NCI-H1930 (cell line): ENCODE measurements around the gene SUSD2.
"Not testable (repeated sequence)": the region's sequence is repeated elsewhere in the genome, so short reads cannot be mapped to it uniquely, and the experiment has no call there.

Experiments used
- DNase-seq, 2 experiments: peaks; one replicate each; lab custom pipeline; 2025; lab: John Stamatoyannopoulos, UW

SUSD2 gene

DNA sequence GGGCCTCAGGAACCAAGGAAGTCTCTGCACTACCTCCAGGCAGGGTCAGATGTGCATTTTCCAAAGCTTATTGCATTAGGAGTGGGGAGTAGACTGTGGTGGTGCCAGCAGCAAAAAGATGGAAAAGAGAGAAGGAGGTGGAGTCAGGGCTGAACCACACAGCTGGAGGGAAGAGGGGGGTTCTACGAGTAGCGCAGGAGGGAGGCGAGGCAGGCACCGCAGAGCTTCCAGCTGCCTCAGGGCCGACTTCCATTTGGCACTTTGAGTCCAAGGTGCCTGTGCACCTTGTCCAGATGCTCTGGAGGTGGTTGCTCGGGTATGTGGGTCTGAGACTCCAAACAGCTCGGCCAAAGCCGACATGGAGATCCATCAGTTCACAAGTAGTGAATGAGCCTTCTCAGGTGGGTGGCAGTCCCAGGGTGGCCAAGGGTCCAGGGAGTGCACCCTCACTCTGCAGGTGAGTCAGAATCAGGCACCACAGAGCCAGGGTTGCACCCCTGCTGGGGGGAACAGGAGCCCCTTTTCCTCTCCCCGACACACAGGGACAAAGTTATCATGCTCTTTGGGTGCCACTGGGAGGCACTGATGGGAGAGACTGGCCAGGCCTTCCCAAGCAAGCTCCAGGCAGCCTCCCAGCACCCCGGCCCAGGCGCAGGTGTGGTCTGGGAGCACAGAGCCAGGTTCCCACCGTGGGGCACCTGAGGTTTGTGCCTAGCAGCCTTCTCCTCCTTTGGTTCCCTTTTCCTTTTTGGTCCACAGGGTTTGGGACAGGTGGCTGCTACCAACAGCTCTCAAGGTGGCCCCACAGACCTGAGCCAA, 33.4 kb downstream of the SUSD2 start:
- no peak for DNase-seq

DNA sequence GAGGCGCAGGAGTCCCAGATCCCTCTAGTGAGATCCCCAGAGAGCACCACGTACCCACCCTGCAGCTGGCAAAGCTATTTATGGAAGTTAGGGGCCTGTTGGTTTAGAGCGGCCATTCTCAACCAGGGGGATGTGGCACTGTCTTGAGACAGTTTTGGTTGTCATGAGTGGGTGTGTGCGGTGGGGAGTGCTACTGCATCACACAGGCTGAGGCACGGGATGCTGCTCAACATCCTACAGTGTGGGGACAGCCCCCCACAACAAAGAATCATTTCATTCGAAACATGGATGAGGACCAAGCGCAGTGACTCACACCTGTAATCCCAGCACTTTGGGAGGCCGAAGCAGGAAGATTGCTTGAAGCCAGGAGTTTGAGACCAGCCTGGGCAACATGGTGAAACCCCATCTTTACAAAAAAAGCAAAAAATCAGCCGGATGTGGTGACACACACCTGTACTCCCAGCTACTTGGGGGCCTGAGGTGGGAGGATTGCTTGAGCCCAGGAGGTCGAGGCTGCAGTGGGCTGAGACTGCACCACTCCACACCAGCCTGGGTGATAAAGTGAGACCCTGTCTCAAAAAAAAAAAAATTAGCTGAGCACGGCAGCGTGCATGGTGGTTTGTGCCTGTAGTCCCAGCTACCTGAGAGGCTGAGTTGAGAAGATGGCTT, 35.4 kb downstream of the SUSD2 start:
- no peak for DNase-seq

DNA sequence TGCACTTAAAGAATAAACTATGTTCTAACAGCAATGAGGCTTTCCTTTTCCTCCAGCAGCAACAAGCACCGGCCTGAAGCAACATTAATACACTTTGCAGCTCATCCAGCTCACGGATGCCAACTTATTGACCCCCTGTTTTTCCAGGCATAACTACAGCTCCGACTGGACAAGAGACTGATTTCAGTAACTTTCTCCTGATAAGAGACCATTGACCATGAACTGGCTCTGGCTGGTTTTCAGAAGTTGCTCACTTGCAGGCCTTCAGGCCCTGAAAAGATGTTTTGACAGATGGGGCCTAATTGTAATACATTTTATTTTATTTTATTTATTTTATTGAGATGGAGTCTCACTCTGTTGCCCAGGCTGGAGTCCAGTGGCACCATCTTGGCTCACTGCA, 36.1 kb downstream of the SUSD2 start:
- DNase-seq = no peak

DNA sequence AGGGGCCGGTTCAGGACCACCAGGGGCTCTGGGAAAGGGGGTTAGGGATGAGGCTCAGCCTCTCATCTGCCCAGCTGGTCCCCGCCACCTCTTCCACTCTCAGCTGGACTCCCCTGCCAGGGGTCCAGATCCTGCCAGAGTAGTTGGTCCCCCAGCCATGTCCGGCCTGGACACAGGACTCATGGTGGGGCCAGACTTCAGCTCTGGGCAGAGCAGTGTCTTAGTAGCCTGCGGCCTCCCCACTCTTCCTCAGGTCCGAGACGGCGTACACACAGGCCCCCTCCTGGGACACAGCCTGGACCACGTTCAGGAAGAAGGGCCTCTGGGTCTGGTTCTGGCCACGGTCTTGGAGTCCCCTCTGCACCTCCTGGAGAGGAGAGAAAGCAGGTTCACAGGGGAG, 38.5 kb downstream of the SUSD2 start:
- DNase-seq = no peak

DNA sequence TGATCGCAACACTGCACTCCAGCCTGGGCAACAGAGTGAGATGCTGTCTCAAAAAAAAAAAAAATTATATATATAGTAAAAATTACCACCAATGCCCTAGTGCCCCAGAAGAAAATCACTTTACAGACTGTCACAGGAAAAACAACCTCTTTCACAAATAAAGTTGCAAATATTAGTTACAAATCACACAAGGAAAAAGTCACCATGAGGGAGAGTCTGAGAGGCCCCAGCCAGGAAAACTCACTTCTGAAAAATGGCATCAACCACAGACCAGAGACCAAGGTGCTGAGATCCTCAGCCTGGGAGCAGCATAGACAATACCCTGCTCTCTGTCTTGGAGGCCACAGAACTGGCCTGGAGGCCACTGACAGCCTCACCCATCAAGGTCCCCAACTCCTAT, 43.2 kb downstream of the SUSD2 start:
- DNase-seq = no peak

DNA sequence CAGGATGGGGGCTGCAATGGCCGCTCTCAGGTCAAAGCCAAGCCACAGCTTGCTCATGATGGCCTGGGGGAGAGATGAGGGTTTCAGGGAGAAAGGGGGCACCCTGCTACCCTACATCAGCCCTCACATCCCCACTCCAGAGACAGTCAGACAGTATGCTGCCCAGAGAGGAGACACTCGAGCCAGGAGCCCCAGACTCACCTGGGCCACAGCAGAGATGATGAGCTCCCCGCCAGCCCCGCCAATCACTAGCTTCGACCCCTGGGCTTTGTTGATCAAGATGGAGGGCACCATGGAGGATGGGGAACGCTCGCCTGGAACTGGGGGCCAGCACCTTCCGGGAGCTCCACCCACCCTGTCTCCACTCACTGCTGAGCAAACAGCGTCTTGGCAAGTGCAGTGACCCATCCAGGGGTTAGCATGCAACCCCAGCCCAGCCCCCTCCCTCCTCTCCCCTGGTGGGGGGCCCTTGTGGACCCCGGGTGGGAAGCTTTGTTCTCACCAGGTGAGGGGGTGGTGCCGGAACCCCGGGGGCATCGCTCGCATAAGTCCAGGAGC, 43.8 kb downstream of the SUSD2 start:
- DNase-seq = no peak

DNA sequence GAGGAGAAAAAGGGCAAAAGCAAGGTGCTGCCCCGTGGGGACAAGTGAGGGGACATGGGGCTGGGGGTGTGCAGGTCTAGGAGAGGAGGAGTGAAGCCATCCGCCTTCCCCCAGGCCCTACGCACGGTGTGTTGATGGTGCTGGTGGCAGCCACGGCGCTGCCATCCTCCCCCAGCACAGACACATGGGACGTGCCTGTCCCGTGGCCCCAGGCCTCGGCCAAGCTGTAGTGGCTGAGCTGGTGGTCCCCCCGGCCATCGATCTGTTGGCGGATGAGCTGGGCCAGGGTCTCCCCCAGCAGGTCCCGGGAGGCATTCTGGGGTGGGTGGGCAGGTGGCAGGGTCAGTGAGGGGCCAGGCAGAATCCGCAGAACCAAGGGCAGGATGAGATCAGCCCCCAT, 44.7 kb downstream of the SUSD2 start:
- no peak for DNase-seq

DNA sequence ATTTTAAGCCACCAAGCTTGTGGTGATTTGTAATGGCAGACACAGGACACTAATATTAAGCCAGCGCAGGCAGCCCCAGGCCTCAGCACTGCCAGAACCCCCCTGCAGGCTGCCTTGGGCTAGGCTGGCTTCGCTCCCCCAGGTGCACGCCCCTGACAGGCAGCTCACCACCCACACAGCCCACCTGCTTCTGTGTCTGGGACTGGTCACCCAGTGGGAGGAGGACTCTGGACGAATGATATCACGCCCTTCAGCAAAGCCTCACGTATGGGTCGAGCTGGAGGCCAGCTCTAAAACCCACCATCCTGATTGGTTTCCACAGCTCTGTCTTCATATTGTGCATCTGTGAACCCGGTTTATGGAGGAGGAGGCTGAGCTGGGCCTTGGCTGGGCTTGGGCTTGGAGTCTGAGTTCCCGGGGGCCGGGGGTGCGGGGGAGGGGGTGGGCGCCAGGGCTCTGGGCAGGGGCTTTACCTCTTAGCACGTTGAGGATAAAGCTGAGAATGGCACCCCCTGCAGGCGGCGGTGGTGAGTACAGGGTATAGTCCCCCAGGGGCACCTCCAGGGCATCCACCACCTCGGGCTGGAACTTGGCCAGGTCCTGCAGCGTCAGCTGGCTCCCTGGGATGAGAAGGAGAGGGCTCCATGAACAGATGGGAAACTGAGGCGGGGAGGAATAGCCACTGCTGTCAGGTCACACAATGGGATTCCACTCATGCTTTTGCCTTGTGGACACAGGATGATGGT, 49.8 kb downstream of the SUSD2 start:
- DNase-seq = no peak

DNA sequence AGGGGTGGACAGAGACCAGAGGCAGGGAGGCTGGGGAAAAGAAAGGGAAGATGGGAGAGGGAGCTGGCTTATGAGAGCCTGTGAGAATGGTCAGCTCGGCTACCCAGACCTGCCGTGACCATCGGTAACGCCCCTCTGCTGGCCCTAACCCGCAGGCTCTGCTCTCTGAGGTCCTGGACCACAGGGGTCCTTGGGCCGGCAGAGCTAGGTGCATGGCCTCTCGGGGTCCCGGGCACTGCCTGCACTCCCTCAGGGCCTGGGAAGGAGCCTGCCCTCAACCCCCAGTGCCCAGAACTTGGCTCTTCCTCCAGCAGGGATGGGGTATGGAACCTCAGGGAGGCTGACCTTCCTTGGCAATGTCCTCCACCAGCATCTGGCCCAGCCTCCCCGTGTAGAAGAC, 50.4 kb downstream of the SUSD2 start:
- no peak for DNase-seq

DNA sequence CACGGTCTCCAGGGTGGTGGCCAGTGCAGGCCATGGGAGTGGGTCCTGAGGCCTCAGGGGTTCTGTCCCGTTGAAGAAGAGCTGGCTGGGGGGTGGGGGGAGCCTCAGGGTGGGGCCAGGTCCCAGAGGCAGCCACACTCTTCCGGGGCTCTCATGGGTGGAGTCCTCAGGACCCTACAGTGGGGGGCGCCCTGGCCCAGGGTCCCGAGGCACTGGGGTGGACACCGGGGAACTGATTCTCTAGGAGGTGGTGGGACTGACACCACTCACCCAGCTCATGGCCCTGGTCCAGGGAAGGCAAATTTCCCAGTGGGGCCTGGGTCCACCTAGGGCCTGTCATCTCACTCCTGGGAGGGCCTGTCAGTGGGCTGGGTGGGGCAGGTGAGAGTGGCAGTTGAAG, 50.8 kb downstream of the SUSD2 start:
- no peak for DNase-seq

DNA sequence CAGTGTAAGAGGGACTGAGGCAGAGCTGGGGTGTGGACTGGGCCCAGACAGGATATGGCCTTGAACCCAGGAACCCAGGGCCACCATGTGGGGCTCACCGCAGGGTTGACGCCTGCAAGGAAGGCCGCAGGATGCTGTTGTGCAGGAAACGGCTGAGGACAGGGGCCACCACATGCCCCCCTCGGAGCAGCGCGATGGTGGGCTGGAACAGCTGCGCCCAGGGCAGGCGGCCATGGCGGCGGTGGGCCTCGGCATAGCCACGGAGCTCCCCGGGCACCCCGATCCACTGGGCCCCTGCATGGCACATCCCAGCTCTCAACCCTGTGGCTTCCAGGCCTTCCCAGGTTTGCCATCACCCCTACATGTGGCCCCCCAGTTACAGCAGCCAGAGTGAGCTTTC, 51.4 kb downstream of the SUSD2 start:
- no peak for DNase-seq

DNA sequence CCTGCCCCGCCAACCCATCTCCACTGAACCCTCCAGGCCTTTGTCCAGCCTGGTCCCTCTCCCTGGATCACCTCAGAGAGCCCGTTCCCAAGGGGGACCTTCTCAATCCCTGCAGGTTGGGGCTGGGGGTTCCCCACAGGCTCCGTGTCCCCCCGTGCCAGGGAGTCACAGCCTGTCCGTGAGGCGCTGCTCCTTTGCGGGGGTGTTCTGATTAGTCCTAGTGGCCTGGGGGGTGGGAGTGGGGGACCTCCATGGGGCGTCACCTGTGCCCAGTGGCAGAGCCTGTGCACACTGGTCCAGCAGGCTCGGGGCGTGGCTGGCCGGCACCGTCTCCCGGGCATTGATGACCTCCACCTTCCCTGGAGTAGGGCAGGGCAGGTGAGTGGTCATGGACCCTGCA, 51.9 kb downstream of the SUSD2 start:
- no peak for DNase-seq

DNA sequence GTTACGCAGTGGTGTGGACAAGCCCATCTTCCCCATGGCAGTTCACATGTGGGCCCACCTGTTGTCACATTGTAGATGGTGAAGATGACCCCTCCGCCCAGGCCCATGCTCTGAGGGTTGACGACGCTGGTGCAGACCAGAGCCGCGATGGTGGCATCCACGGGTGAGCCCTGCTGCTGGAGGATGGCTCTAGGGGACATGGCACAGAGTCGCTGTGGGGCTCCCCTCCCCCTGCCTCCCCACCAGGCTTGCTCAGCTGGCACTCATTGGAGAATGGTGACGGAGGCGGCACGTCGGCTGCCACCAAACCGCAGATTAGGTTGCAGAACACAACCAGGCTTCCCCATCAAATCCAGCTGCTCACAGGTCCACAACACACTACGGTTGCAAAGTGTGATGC, 52.5 kb downstream of the SUSD2 start:
- no peak for DNase-seq

DNA sequence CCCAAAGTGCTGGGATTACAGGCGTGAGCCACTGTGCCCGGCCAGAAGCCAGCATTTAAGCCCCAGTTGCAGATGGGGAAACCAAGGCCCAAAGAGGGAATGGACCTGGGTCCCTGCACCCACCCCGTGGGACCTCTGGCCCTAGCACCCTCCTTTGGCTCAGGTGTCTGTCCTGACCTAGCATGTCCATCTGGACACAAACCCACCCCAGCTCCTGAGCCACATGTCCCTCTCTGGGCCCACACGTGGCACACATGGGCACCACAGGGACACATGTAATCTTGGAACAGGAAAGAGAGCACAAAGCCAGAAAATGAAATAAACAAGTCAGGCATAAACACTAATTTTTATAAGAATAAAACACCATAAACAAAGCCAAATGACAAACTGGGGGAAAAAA, 54.0 kb downstream of the SUSD2 start:
- DNase-seq = no peak

DNA sequence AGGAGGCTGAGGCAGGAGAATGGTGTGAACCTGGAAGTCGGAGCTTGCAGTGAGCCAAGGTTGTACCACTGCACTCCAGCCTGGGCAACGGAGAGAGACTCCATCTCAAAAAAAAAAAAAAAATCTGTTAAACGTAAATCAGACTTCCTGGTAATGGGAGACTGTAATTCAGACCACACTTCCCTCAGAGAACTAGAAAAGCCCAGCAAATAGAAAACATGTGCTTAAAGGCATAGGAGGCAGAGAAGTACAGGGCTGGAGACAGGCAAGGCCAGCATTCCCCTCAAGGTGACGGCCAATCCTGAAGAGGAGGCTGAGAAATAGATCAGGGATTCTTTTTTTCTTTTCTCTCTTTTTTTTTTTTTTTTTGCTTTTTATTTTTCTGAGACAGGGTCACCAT, 55.4 kb downstream of the SUSD2 start:
- DNase-seq = no peak

DNA sequence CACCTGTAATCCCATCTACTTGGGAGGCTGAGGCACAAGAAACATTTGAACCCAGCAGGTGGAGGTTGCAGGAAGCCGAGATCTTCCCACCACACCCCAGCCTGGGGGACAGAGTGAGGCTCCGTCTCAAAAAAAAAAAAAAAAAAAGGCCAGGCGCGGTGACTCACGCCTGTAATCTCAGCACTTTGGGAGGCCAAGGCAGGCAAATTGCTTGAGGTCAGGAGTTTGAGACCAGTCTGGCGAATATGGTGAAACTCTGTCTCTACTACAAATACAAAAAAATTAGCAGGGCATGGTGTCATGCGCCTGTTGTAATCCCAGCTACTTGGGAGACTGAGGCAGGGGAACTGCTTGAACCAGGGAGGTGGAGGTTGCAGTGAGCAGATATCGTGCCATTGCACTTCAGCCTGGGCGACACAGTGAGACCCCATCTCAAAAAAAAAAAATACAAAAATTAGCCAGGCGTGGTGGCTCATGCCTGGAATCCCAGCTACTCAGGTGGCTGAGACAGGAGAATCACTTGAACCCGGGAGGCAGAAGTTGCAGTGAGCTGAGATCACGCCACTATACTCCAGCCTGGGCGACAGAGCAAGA, 56.9 kb downstream of the SUSD2 start:
- not testable (repeated sequence) for DNase-seq
